ENCODE measurements around the gene MSS51. TPM values are rescaled to one million over a fixed set of nuclear protein-coding genes. Genes with fewer than 3 reads are reported as not detected.

MSS51 gene
- total and polyA plus RNA-seq, 10 donors, result 2.6 to 7.1 (median 4.0) TPM

- intact Hi-C loops (cut with DNase I; ENCODE audit: low total_unique reads), result no loop called here
- no peak overlapping the region for H3K4me3 ChIP-seq
- TF ChIP-seq POLR2A (IDR thresholded peaks at IDR 0.05) (no peak), POLR2AphosphoS5 (IDR thresholded peaks at IDR 0.05) (no peak), CTCF (IDR thresholded peaks at IDR 0.05 in 8 of 11, conservative IDR thresholded peaks at IDR 0.05 in 3 of 11) (no peak)
- no peak for DNase-seq
- no peaks in the 10 kb centered on the region for H3K9me3 ChIP-seq
- H3K27me3 ChIP-seq (replicated peaks in 1 of 7), result no peaks in the 10 kb centered on the region
- H3K36me3 ChIP-seq, result peaks cover 0 to 93% (median 60%) of the 10 kb centered on the region in 6 donors
- WGBS, 5 donors, result 85 to 94% (median 93%) methylated on average over 4 of the region's 4 CpGs
- no peaks in the 10 kb centered on the region for H3K4me1 ChIP-seq
- H3K27ac ChIP-seq, result no peak overlapping the region
These were observed 45.1 kb downstream of the MSS51 start for GRCh38 chr10:73388228-73388627.

GRCh38 chr10:73386583-73386982, 46.8 kb downstream of the MSS51 start:
- TF ChIP-seq POLR2A (IDR thresholded peaks at IDR 0.05) (no peak), CTCF (IDR thresholded peaks at IDR 0.05 in 8 of 11, conservative IDR thresholded peaks at IDR 0.05 in 3 of 11) (no peak), POLR2AphosphoS5 (IDR thresholded peaks at IDR 0.05) (no peak)
- 93 to 99% (median 98%) methylated on average over 7 of the region's 7 CpGs for WGBS, 5 donors
- peaks cover 0 to 100% (median 72%) of the 10 kb centered on the region in 6 donors for H3K36me3 ChIP-seq
- no peak for DNase-seq
- intact Hi-C loops (cut with DNase I; ENCODE audit: low total_unique reads), result no loop called here
- H3K9me3 ChIP-seq, result no peaks in the 10 kb centered on the region
- H3K27me3 ChIP-seq (replicated peaks in 1 of 7), result no peaks in the 10 kb centered on the region
- H3K27ac ChIP-seq, result no peak overlapping the region
- H3K4me3 ChIP-seq, result no peak overlapping the region
- H3K4me1 ChIP-seq, result no peaks in the 10 kb centered on the region

GRCh38 chr10:73379064-73379748, 54.2 kb downstream of the MSS51 start:
- WGBS, 5 donors, result 34 to 43% (median 39%) methylated on average over 1 of the region's 1 CpG
- no peaks in the 10 kb centered on the region for H3K4me1 ChIP-seq
- H3K27me3 ChIP-seq (replicated peaks in 1 of 7), result no peaks in the 10 kb centered on the region
- intact Hi-C loops (cut with DNase I; ENCODE audit: low total_unique reads), result no loop called here
- no peak for DNase-seq
- TF ChIP-seq CTCF (IDR thresholded peaks at IDR 0.05 in 8 of 11, conservative IDR thresholded peaks at IDR 0.05 in 3 of 11), result no peak
- no peak for TF ChIP-seq POLR2A (IDR thresholded peaks at IDR 0.05)
- no peak for TF ChIP-seq POLR2AphosphoS5 (IDR thresholded peaks at IDR 0.05)
- no peak overlapping the region for H3K4me3 ChIP-seq
- no peaks in the 10 kb centered on the region for H3K9me3 ChIP-seq
- H3K36me3 ChIP-seq, result peaks cover 3 to 100% (median 85%) of the 10 kb centered on the region in 6 donors
- H3K27ac ChIP-seq, result peak overlapping the region in 1 of 8 donors; percentile 34

- Histone ChIP-seq H3K27me3 (replicated peaks in 1 of 7) (no peaks in the 10 kb centered on the region), H3K9me3 (no peaks in the 10 kb centered on the region), H3K4me1 (no peaks in the 10 kb centered on the region), H3K27ac (no peak overlapping the region), H3K4me3 (no peak overlapping the region), H3K36me3 (peaks cover 3 to 99% (median 75%) of the 10 kb centered on the region in 6 donors)
- DNase-seq, result no peak
- TF ChIP-seq POLR2AphosphoS5 (IDR thresholded peaks at IDR 0.05) (no peak), POLR2A (IDR thresholded peaks at IDR 0.05) (no peak), CTCF (IDR thresholded peaks at IDR 0.05 in 8 of 11, conservative IDR thresholded peaks at IDR 0.05 in 3 of 11) (no peak)
- intact Hi-C loops (cut with DNase I; ENCODE audit: low total_unique reads), result no loop called here
- 75 to 88% (median 81%) methylated on average over 3 of the region's 3 CpGs for WGBS, 5 donors
These were observed 56.7 kb downstream of the MSS51 start for GRCh38 chr10:73376679-73377078.

Other genes starting within 250 kb of the MSS51 start
- gene DNAJC9, start 186.3 kb downstream of the MSS51 start, total RNA-seq, result 10 to 100 TPM; 13.3 to 34.8 (median 21.7) TPM
- 10 to 100 TPM; 12.1 to 21.1 (median 17.2) TPM for gene DNAJC9, start 186.3 kb downstream of the MSS51 start, polyA plus RNA-seq
- gene MRPS16, start 180.9 kb downstream of the MSS51 start, total RNA-seq, result 10 to 100 TPM; 33.2 to 63.2 (median 57.2) TPM
- 10 to 100 TPM; 49.8 to 74.6 (median 64.6) TPM for gene MRPS16, start 180.9 kb downstream of the MSS51 start, polyA plus RNA-seq
- gene CFAP70, start 74.7 kb downstream of the MSS51 start, total RNA-seq, result 1 to 10 TPM; 1.3 to 5.0 (median 2.9) TPM
- gene CFAP70, start 74.7 kb downstream of the MSS51 start, polyA plus RNA-seq, result 1 to 10 TPM; 2.3 to 5.7 (median 3.1) TPM
- 100 to 1,000 TPM in 3 of 7 donors, 10 to 100 TPM in 4; 87.8 to 118 (median 97.9) TPM for gene ANXA7, start 19.5 kb downstream of the MSS51 start, total RNA-seq
- gene ANXA7, start 19.5 kb downstream of the MSS51 start, polyA plus RNA-seq, result 10 to 100 TPM; 40.1 to 57.3 (median 46.4) TPM
- gene PPP3CB, start 62.5 kb upstream of the MSS51 start, total RNA-seq, result 10 to 100 TPM; 37.2 to 61.2 (median 43.2) TPM
- gene PPP3CB, start 62.5 kb upstream of the MSS51 start, polyA plus RNA-seq, result 10 to 100 TPM; 25.5 to 29.9 (median 27.4) TPM
- 10 to 100 TPM in 4 of 7 donors, 1 to 10 TPM in 3; 5.6 to 16.8 (median 10.6) TPM for gene USP54, start 157.8 kb upstream of the MSS51 start, total RNA-seq
- gene USP54, start 157.8 kb upstream of the MSS51 start, polyA plus RNA-seq, result 1 to 10 TPM; 1.1 to 2.0 (median 1.7) TPM
- gene MYOZ1, start 207.9 kb upstream of the MSS51 start, total RNA-seq, result 1 to 10 TPM in 2 of 7 donors, under 1 TPM in 3, not detected in 2; 0.54 to 2.1 (median 0.94) TPM
- gene MYOZ1, start 207.9 kb upstream of the MSS51 start, polyA plus RNA-seq, result under 1 TPM; 0.26 to 0.48 (median 0.32) TPM
- under 1 TPM in 2 of 7 donors, not detected in 5; 0.19 to 0.23 TPM for gene SYNPO2L, start 222.5 kb upstream of the MSS51 start, total RNA-seq
- gene SYNPO2L, start 222.5 kb upstream of the MSS51 start, polyA plus RNA-seq, result under 1 TPM; 0.02 to 0.06 (median 0.04) TPM